ENCODE measurements around the gene HPGD. TPM values are rescaled to one million over a fixed set of nuclear protein-coding genes. Genes with fewer than 3 reads are reported as not detected.

HPGD gene
- total RNA-seq, 1 experiment from 2014 or later, result 91.5 TPM

- no peaks in the 10 kb centered on the region for H3K36me3 ChIP-seq (ENCODE audit: control insufficient read depth, insufficient read depth, low read length)
- peaks cover 6% of the 10 kb centered on the region for H3K36me3 Mint-ChIP-seq (ENCODE audit: insufficient read depth, unreplicated experiment)
- CTCF ChIA-PET, result no interaction called here
- no peaks in the 10 kb centered on the region; the same call in 1 of the 2 replicates for H3K9me3 ChIP-seq
- peaks cover 19% of the 10 kb centered on the region for H3K4me1 ChIP-seq
- no peak for DNase-seq
- intact Hi-C loops (cut with micrococcal nuclease; ENCODE audit: unreplicated experiment), result loop anchor here (2.0 kb wide), 1 partner anchor 16 kb away; no protein-coding TSS in a partner anchor
- H3K27me3 Mint-ChIP-seq (ENCODE audit: insufficient read depth, unreplicated experiment), result no peaks in the 10 kb centered on the region
- H3K9me3 Mint-ChIP-seq (ENCODE audit: unreplicated experiment), result no peaks in the 10 kb centered on the region
- TF ChIP-seq, protein P1, sequence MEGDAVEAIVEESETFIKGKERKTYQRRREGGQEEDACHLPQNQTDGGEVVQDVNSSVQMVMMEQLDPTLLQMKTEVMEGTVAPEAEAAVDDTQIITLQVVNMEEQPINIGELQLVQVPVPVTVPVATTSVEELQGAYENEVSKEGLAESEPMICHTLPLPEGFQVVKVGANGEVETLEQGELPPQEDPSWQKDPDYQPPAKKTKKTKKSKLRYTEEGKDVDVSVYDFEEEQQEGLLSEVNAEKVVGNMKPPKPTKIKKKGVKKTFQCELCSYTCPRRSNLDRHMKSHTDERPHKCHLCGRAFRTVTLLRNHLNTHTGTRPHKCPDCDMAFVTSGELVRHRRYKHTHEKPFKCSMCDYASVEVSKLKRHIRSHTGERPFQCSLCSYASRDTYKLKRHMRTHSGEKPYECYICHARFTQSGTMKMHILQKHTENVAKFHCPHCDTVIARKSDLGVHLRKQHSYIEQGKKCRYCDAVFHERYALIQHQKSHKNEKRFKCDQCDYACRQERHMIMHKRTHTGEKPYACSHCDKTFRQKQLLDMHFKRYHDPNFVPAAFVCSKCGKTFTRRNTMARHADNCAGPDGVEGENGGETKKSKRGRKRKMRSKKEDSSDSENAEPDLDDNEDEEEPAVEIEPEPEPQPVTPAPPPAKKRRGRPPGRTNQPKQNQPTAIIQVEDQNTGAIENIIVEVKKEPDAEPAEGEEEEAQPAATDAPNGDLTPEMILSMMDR (IDR thresholded peaks at IDR 0.05; ENCODE audit: insufficient read depth in 1 of 2, low read depth in 1 of 2, low read length in 1 of 2, severe bottlenecking in 1 of 2, unreplicated experiment in 1 of 2), result no peak
- H3K4me3 Mint-ChIP-seq (ENCODE audit: unreplicated experiment), result no peak overlapping the region
- no peak overlapping the region for H3K27ac Mint-ChIP-seq (ENCODE audit: unreplicated experiment)
- no TSS peak for BruUV-seq (replicated peaks)
- POLR2A ChIA-PET, result no interaction called here
- no peaks in the 10 kb centered on the region for H3K27me3 ChIP-seq (replicated peaks; ENCODE audit: control insufficient read depth, insufficient read depth, low read length)
- peaks cover 25% of the 10 kb centered on the region for H3K4me1 Mint-ChIP-seq (ENCODE audit: low read depth, unreplicated experiment)
- H3K4me3 ChIP-seq (ENCODE audit: low read depth, low read length), result no peak overlapping the region
These were observed 37.3 kb downstream of the HPGD start for GRCh38 chr4:174485025-174485424.

DNA sequence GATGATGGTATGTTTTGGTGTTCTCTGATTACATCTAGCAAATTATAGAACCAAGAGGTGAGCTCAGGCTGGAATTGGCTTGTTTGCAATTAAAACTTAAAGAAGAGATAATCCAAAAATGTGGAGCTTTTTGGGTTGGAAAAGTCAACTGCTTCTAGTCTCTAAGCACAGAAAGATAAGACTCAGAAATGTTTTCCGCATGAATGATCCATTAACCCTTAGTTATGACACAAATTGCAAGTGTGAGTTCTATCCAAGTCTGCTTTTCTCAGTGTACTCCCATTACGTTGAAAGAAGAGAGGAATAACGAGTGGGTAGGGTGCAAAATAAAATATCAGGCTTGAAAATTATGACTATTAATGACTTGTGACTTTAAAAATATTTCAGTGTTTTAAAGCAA lies 38.5 kb downstream of the HPGD start:
- intact Hi-C loops (cut with micrococcal nuclease; ENCODE audit: unreplicated experiment), result loop anchor here (2.0 kb wide), 1 partner anchor 15 kb away; no protein-coding TSS in a partner anchor
- Mint-ChIP-seq H3K36me3 (ENCODE audit: insufficient read depth, unreplicated experiment) (no peaks in the 10 kb centered on the region), H3K4me3 (ENCODE audit: unreplicated experiment) (no peak overlapping the region), H3K9me3 (ENCODE audit: unreplicated experiment) (no peaks in the 10 kb centered on the region), H3K4me1 (ENCODE audit: low read depth, unreplicated experiment) (peaks cover 15% of the 10 kb centered on the region), H3K27me3 (ENCODE audit: insufficient read depth, unreplicated experiment) (no peaks in the 10 kb centered on the region), H3K27ac (ENCODE audit: unreplicated experiment) (no peak overlapping the region)
- CTCF ChIA-PET, result no interaction called here
- no peak overlapping the region for H3K4me3 ChIP-seq (ENCODE audit: low read depth, low read length)
- POLR2A ChIA-PET, result no interaction called here
- no TSS peak for BruUV-seq (replicated peaks)
- no peaks in the 10 kb centered on the region for H3K36me3 ChIP-seq (ENCODE audit: control insufficient read depth, insufficient read depth, low read length)
- TF ChIP-seq, protein P1 (IDR thresholded peaks at IDR 0.05; ENCODE audit: insufficient read depth in 1 of 2, low read depth in 1 of 2, low read length in 1 of 2, severe bottlenecking in 1 of 2, unreplicated experiment in 1 of 2), result no peak
- peaks cover 15% of the 10 kb centered on the region for H3K4me1 ChIP-seq
- DNase-seq, result no peak
- H3K9me3 ChIP-seq, result no peaks in the 10 kb centered on the region; the same call in 1 of the 2 replicates
- H3K27me3 ChIP-seq (replicated peaks; ENCODE audit: control insufficient read depth, insufficient read depth, low read length), result no peaks in the 10 kb centered on the region

GRCh38 chr4:174479140-174479539 lies 43.1 kb downstream of the HPGD start:
- Mint-ChIP-seq H3K4me1 (ENCODE audit: low read depth, unreplicated experiment) (no peaks in the 10 kb centered on the region), H3K4me3 (ENCODE audit: unreplicated experiment) (no peak overlapping the region), H3K27ac (ENCODE audit: unreplicated experiment) (no peak overlapping the region), H3K36me3 (ENCODE audit: insufficient read depth, unreplicated experiment) (no peaks in the 10 kb centered on the region), H3K27me3 (ENCODE audit: insufficient read depth, unreplicated experiment) (no peaks in the 10 kb centered on the region), H3K9me3 (ENCODE audit: unreplicated experiment) (no peaks in the 10 kb centered on the region)
- CTCF ChIA-PET, result no interaction called here
- Histone ChIP-seq H3K4me3 (ENCODE audit: low read depth, low read length) (no peak overlapping the region), H3K27me3 (replicated peaks; ENCODE audit: control insufficient read depth, insufficient read depth, low read length) (no peaks in the 10 kb centered on the region), H3K4me1 (peaks cover 5% of the 10 kb centered on the region; the same call in 1 of the 2 replicates), H3K36me3 (ENCODE audit: control insufficient read depth, insufficient read depth, low read length) (no peaks in the 10 kb centered on the region), H3K9me3 (no peaks in the 10 kb centered on the region)
- DNase-seq, result no peak
- TF ChIP-seq, protein P1 (IDR thresholded peaks at IDR 0.05; ENCODE audit: insufficient read depth in 1 of 2, low read depth in 1 of 2, low read length in 1 of 2, severe bottlenecking in 1 of 2, unreplicated experiment in 1 of 2), result no peak
- POLR2A ChIA-PET, result no interaction called here
- intact Hi-C loops (cut with micrococcal nuclease; ENCODE audit: unreplicated experiment), result no loop called here
- no TSS peak for BruUV-seq (replicated peaks)
